Testis (tissue), 3 donors: ENCODE results near the gene ATP23. TPM values are rescaled to one million over a fixed set of nuclear protein-coding genes. Genes with fewer than 3 reads are reported as not detected.

ENCODE experiments used
- DNase-seq: peaks from one replicate; pipeline ENCODE4 v3.0.0-alpha.2; 2019
- H3K27ac ChIP-seq, 2 donors: fragments of 200-600 bp; sonication (generic); one replicate each; pipeline ENCODE4 v1.5.1; 2019
- H3K27me3 ChIP-seq: fragments of 200-600 bp; sonication (generic); one replicate; pipeline ENCODE4 v1.5.1; 2019
- H3K36me3 ChIP-seq: fragments of 200-600 bp; sonication (generic); one replicate; pipeline ENCODE4 v1.5.1; 2017; ENCODE audit warnings: low read depth; ENCODE audit errors: missing control alignments
- H3K4me1 ChIP-seq: fragments of 200-600 bp; sonication (generic); one replicate; pipeline ENCODE4 v1.5.1; 2019
- H3K4me3 ChIP-seq, 2 donors: fragments of 200-600 bp; sonication (generic); one replicate each; pipeline ENCODE4 v1.5.1; 2017 to 2019
- H3K9me3 ChIP-seq: fragments of 200-600 bp; sonication (generic); one replicate; pipeline ENCODE4 v1.5.1; 2017
- CTCF ChIP-seq, 3 experiments: fragments of 450-650 bp in 2 of 3; fragments of 200-600 bp in 1 of 3; sonication (generic) in 1 of 3; IDR thresholded peaks; one replicate each; pipeline ENCODE4 v1.5.1; 2016 to 2019; ENCODE audit warnings: antibody characterized with exemption in 3 of 3, mild to moderate bottlenecking in 2 of 3, moderate library complexity in 1 of 3
- POLR2A ChIP-seq: fragments of 450-650 bp; IDR thresholded peaks from one replicate; pipeline ENCODE4 v1.6.1; 2017; ENCODE audit warnings: antibody characterized with exemption, mild to moderate bottlenecking, moderate library complexity
- WGBS, 2 donors: methylation state at CpG; one replicate each; pipeline ENCODE4 v1.1.5; 2018; 5-methylcytosine and 5-hydroxymethylcytosine counted together
- intact Hi-C: fragments of 100-400 bp; cut with DNase I; formaldehyde crosslinking; loops from one replicate; pipeline ENCODE4 v1.15.1; 2023; ENCODE audit warnings: low total_unique reads
- polyA plus RNA-seq: library from polyadenylated mRNA; stranded (reverse); fragments of 350-450 nt; fragmentation: Illumina TruSeq; extraction: RNeasy Lipid Tissue Mini Kit (QIAGEN cat#74804); gene quantifications from one replicate; pipeline ENCODE4 v1.2.3, GENCODE V29; 2014; ENCODE audit warnings: low read depth, low replicate concordance; ENCODE audit not compliant: insufficient read depth
- total RNA-seq, 2 donors: library from RNA; depleted of rRNA; stranded (reverse); fragments of >200 nt; gene quantifications; one replicate each; pipeline ENCODE4 v1.2.3, GENCODE V29; 2016

The ATP23 gene
- total and polyA plus RNA-seq, 3 donors from 2014 or later: 53.1 to 102 (median 76.6) TPM

- no peaks in the 10 kb centered on the region for H3K36me3 ChIP-seq
- DNase-seq: no peak
- no peaks in the 10 kb centered on the region for H3K9me3 ChIP-seq
- TF ChIP-seq POLR2A: no peak
- no peak for TF ChIP-seq CTCF (IDR thresholded peaks at IDR 0.05)
- H3K27ac ChIP-seq: peak overlapping the region; percentile 92 to 98
- intact Hi-C loops: loop anchor here (5.0 kb wide), 2 partner anchors 47 to 62 kb away; partner anchors contain the start of gene CTDSP2
- no peak overlapping the region for H3K4me3 ChIP-seq
- no peaks in the 10 kb centered on the region for H3K27me3 ChIP-seq
- 69 to 73% methylated on average over 6 of the region's 6 CpGs for WGBS, 2 donors
- peaks cover 93% of the 10 kb centered on the region for H3K4me1 ChIP-seq
Observed at GRCh38 chr12:57894399-57895292, 46.7 kb upstream of the ATP23 start.

GRCh38 chr12:57895389-57896114, 45.8 kb upstream of the ATP23 start:
- 47 to 51% methylated on average over 5 of the region's 5 CpGs for WGBS, 2 donors
- no peak for DNase-seq
- TF ChIP-seq CTCF (IDR thresholded peaks at IDR 0.05) (no peak), POLR2A (no peak)
- Histone ChIP-seq H3K27ac (peak overlapping the region; percentile 92 to 98), H3K4me1 (peaks cover 84% of the 10 kb centered on the region), H3K4me3 (no peak overlapping the region), H3K36me3 (no peaks in the 10 kb centered on the region), H3K27me3 (no peaks in the 10 kb centered on the region), H3K9me3 (no peaks in the 10 kb centered on the region)
- intact Hi-C loops: loop anchor here (5.0 kb wide), 1 partner anchor 63 kb away; no protein-coding TSS in a partner anchor

GRCh38 chr12:57896115-57896433, 45.3 kb upstream of the ATP23 start:
- peaks cover 79% of the 10 kb centered on the region for H3K4me1 ChIP-seq
- no peaks in the 10 kb centered on the region for H3K36me3 ChIP-seq
- peak overlapping the region; percentile 55 to 74 for H3K4me3 ChIP-seq
- peak; percentile 49 for DNase-seq
- H3K27ac ChIP-seq: peak overlapping the region; percentile 92 to 98
- H3K27me3 ChIP-seq: no peaks in the 10 kb centered on the region
- intact Hi-C loops: loop anchor here (5.0 kb wide), 1 partner anchor 64 kb away; no protein-coding TSS in a partner anchor
- H3K9me3 ChIP-seq: no peaks in the 10 kb centered on the region
- TF ChIP-seq CTCF (IDR thresholded peaks at IDR 0.05): peak in 1 of 3 experiments; percentile 36
- no peak for TF ChIP-seq POLR2A
- WGBS, 2 donors: 11 to 14% methylated on average over 3 to 6 of the region's 6 CpGs

- H3K9me3 ChIP-seq: no peaks in the 10 kb centered on the region
- peaks cover 74% of the 10 kb centered on the region for H3K4me1 ChIP-seq
- 1 to 6% methylated on average over 7 to 50 of the region's 54 CpGs for WGBS, 2 donors
- peak overlapping the region; percentile 92 to 98 for H3K27ac ChIP-seq
- peak overlapping the region; percentile 55 to 74 for H3K4me3 ChIP-seq
- H3K36me3 ChIP-seq: no peaks in the 10 kb centered on the region
- no peaks in the 10 kb centered on the region for H3K27me3 ChIP-seq
- TF ChIP-seq POLR2A: no peak
- peak in 1 of 3 experiments; percentile 27 for TF ChIP-seq CTCF (IDR thresholded peaks at IDR 0.05)
- intact Hi-C loops: loop anchor here (5.0 kb wide), 1 partner anchor 64 kb away; no protein-coding TSS in a partner anchor
- peak; percentile 81 for DNase-seq
Observed at GRCh38 chr12:57896434-57897201, 44.7 kb upstream of the ATP23 start.
